Calu3 (cell line): ENCODE results near the gene BFSP2. TPM values are rescaled to one million over a fixed set of nuclear protein-coding genes. Genes with fewer than 3 reads are reported as not detected.

ENCODE experiments used
- BruUV-seq: library from RNA; stranded (reverse); fragments of 400-500 nt; replicated peaks from 2 replicates; lab custom pipeline; 2021; lab: Mats Ljungman, UMichigan
- CTCF ChIA-PET: fragments of 300-600 bp; sonication (Branson Sonifier 250); formaldehyde crosslinking; loops from one replicate; lab custom pipeline; 2022; ENCODE audit warnings: antibody characterized with exemption; lab: Charles Lee
- DNase-seq: peaks from one replicate; pipeline ENCODE4 v3.0.0; 2022
- H3K27ac Mint-ChIP-seq: one replicate; pipeline ENCODE4 v1.8.0; 2022; ENCODE audit warnings: mixed read lengths; ENCODE audit not compliant: unreplicated experiment
- H3K27me3 Mint-ChIP-seq: one replicate; pipeline ENCODE4 v1.8.0; 2022; ENCODE audit warnings: mixed read lengths; ENCODE audit not compliant: unreplicated experiment
- H3K36me3 Mint-ChIP-seq: one replicate; pipeline ENCODE4 v1.8.0; 2022; ENCODE audit warnings: mild to moderate bottlenecking, moderate library complexity, mixed read lengths; ENCODE audit not compliant: insufficient read depth, unreplicated experiment
- H3K4me1 Mint-ChIP-seq: one replicate; pipeline ENCODE4 v1.8.0; 2022; ENCODE audit warnings: mild to moderate bottlenecking, low read depth, mixed read lengths; ENCODE audit not compliant: unreplicated experiment
- H3K4me3 Mint-ChIP-seq: one replicate; pipeline ENCODE4 v1.8.0; 2022; ENCODE audit warnings: mild to moderate bottlenecking, low read depth, moderate library complexity, mixed read lengths; ENCODE audit not compliant: unreplicated experiment
- H3K9me3 Mint-ChIP-seq: one replicate; pipeline ENCODE4 v1.8.0; 2022; ENCODE audit warnings: low read depth, mixed read lengths; ENCODE audit not compliant: unreplicated experiment
- CTCF ChIP-seq: fragments of 200-600 bp; IDR thresholded peaks from one replicate; pipeline ENCODE4 v1.8.0; 2022; ENCODE audit warnings: antibody characterized with exemption; ENCODE audit not compliant: unreplicated experiment
- intact Hi-C: fragments of 100-400 bp; cut with micrococcal nuclease; formaldehyde crosslinking; loops from one replicate; pipeline ENCODE4 v1.10.0; 2022; ENCODE audit not compliant: unreplicated experiment
- total RNA-seq: library from RNA; stranded (reverse); gene quantifications from 2 replicates; pipeline ENCODE4 v1.2.3, GENCODE V29; 2022

BFSP2 gene
- total RNA-seq, 1 experiment from 2014 or later, result not detected

DNA sequence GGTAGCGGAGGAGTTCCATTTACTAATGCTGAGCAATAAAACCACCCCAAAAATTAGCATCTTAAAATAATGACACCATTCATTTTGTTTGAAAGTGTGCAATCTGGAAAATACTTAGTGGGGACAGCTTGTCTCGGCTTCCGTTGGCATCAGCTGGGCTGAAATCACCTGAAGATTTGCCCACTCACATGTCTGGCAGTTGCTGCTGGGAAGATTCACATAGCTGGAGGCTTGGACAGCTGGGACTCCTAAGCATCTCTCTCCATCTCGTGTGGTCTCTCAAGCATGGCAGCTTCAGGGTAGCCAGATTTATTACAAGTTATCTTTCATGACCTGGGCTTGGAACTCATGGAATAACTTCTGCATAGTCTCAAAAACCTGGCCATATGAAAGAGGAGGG, 38.4 kb upstream of the BFSP2 start:
- TF ChIP-seq CTCF, result no peak
- no TSS peak for BruUV-seq
- Mint-ChIP-seq H3K27me3 (peaks cover 97% of the 10 kb centered on the region), H3K27ac (no peak overlapping the region), H3K36me3 (no peaks in the 10 kb centered on the region), H3K4me3 (no peak overlapping the region), H3K4me1 (no peaks in the 10 kb centered on the region), H3K9me3 (peaks cover 2% of the 10 kb centered on the region)
- CTCF ChIA-PET, result interaction anchor here (0.8 to 1.5 kb wide), 2 partner anchors 9 to 31 kb away, joined by 3 to 9 read pairs; no protein-coding TSS in a partner anchor
- no peak for DNase-seq
- intact Hi-C loops, result no loop called here

DNA sequence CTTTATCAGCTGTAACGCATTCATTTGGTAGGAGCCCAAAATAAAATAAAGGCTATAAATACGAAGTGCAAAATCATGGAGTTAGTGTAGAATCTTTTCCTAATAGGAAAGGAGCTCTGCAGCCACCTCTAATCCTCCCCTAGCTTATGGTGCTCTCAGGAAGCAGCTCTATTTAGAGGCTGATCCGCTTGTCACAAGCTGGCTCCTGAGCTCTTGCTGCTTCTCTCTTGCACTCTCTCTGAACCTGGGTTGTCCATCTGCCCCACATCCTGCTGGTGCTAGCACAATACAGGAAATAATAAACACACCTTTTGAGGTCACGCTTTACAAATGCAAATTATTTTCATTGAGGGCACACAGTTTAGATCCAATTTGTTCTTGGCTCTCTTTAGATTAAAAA, 37.3 kb upstream of the BFSP2 start:
- Mint-ChIP-seq H3K4me1 (no peaks in the 10 kb centered on the region), H3K4me3 (no peak overlapping the region), H3K9me3 (no peaks in the 10 kb centered on the region), H3K27ac (no peak overlapping the region), H3K27me3 (peaks cover 97% of the 10 kb centered on the region), H3K36me3 (no peaks in the 10 kb centered on the region)
- TF ChIP-seq CTCF, result no peak
- no TSS peak for BruUV-seq
- CTCF ChIA-PET, result interaction anchor here (1.5 kb wide), 1 partner anchor 8 kb away, joined by 9 read pairs; no protein-coding TSS in a partner anchor
- DNase-seq, result no peak
- intact Hi-C loops, result no loop called here

DNA sequence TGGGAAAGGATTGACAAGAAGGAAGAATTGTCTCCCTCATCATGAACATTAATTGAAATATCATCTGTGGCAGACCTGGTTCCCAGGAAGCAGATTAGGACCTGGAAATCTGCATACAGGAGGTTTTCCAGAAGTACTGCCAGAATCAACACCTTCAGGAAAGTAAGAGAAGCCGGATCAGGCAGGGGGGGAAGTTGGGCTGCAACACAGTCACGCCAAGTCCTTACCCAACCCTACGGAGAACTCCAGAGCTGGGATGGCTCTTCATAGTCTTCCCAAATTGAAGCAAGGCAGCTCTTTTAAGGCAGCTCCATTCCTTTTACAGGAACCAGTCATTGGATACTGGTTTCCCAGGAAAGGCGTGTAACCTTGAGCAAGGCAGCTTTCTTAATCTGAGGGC, 35.2 kb upstream of the BFSP2 start:
- Mint-ChIP-seq H3K27ac (no peak overlapping the region), H3K36me3 (no peaks in the 10 kb centered on the region), H3K9me3 (no peaks in the 10 kb centered on the region), H3K4me1 (no peaks in the 10 kb centered on the region), H3K4me3 (no peak overlapping the region), H3K27me3 (peaks cover 98% of the 10 kb centered on the region)
- intact Hi-C loops, result no loop called here
- no peak for DNase-seq
- BruUV-seq, result no TSS peak
- CTCF ChIA-PET, result interaction anchor here (0.7 to 1.2 kb wide), 2 partner anchors 19 to 323 kb away, joined by 3 read pairs; no protein-coding TSS in a partner anchor
- no peak for TF ChIP-seq CTCF

- no TSS peak for BruUV-seq
- no peaks in the 10 kb centered on the region for H3K9me3 Mint-ChIP-seq
- CTCF ChIA-PET, result interaction anchor here (1.3 kb wide), 1 partner anchor 16 kb away, joined by 3 read pairs; no protein-coding TSS in a partner anchor
- no peak overlapping the region for H3K27ac Mint-ChIP-seq
- intact Hi-C loops, result no loop called here
- DNase-seq, result no peak
- no peaks in the 10 kb centered on the region for H3K36me3 Mint-ChIP-seq
- peaks cover 98% of the 10 kb centered on the region for H3K27me3 Mint-ChIP-seq
- H3K4me1 Mint-ChIP-seq, result no peaks in the 10 kb centered on the region
- H3K4me3 Mint-ChIP-seq, result no peak overlapping the region
- TF ChIP-seq CTCF, result no peak
Measured at GRCh38 chr3:133366921-133367320, 32.9 kb upstream of the BFSP2 start.
